ENCODE data around the gene GMPR2. TPM values are rescaled to one million over a fixed set of nuclear protein-coding genes. Genes with fewer than 3 reads are reported as not detected.

Gene GMPR2
- total RNA-seq, 1 donor from 2014 or later, result 35.6 TPM

DNA sequence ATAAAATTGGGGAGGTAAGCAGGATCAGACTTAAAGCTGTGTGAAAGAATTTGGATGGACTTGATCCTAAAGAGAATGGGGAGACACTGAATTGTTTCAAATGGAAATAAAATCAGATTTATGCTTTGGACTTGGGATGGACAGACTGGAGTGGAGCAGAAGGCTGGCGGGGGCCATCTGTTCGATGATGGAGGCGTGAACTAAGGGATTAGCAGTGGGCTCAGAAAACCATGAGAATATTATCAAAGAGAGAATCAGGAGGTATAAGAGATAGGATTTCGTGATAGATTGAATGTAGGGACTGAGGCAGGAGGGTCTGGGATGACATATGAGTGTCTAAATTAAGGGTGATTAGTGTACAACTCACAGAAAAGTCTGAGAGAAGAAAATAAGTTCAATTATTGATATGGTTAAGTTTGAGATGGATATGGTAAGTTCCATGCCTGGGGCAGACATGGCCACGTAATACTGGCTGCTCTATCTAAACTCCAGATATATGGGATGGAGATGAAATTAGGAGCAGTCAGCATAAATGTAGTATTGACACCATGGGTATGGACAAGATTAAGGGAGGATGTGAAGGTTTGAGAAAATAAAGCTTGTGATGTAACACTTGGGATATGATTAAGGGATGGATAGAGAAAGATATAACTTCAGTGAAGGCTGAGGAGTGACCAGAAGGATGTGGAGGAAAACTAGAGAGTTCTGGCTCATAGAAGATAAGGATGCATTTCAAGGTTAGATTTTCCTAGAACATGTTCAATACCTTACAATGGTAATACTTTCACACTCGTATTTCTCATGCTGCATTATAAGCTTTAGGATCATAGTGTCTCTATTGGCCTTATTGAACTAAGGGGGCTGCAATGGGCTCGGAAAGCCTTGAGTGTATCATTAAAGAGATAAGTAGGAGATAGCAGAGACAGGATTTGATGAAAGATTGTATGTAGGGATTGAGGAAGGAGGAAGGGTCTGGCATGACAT, 28.3 kb upstream of the GMPR2 start:
- Histone ChIP-seq H3K27me3 (no peaks in the 10 kb centered on the region), H3K27ac (no peak overlapping the region), H3K4me1 (no peaks in the 10 kb centered on the region), H3K4me3 (no peak overlapping the region), H3K36me3 (peaks cover 4 to 18% of the 10 kb centered on the region in 2 donors), H3K9me3 (no peaks in the 10 kb centered on the region)
- no peak for DNase-seq (ENCODE audit: extremely low spot score in 2 of 2)
- intact Hi-C loops (cut with DNase I), result no loop called here
- TF ChIP-seq POLR2AphosphoS5 (IDR thresholded peaks at IDR 0.05; ENCODE audit: insufficient read depth in 1 of 2, low read depth in 1 of 2), result no peak
- TF ChIP-seq POLR2A (IDR thresholded peaks at IDR 0.05), result no peak
- TF ChIP-seq, protein P1, sequence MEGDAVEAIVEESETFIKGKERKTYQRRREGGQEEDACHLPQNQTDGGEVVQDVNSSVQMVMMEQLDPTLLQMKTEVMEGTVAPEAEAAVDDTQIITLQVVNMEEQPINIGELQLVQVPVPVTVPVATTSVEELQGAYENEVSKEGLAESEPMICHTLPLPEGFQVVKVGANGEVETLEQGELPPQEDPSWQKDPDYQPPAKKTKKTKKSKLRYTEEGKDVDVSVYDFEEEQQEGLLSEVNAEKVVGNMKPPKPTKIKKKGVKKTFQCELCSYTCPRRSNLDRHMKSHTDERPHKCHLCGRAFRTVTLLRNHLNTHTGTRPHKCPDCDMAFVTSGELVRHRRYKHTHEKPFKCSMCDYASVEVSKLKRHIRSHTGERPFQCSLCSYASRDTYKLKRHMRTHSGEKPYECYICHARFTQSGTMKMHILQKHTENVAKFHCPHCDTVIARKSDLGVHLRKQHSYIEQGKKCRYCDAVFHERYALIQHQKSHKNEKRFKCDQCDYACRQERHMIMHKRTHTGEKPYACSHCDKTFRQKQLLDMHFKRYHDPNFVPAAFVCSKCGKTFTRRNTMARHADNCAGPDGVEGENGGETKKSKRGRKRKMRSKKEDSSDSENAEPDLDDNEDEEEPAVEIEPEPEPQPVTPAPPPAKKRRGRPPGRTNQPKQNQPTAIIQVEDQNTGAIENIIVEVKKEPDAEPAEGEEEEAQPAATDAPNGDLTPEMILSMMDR (IDR thresholded peaks at IDR 0.05), result no peak

DNA sequence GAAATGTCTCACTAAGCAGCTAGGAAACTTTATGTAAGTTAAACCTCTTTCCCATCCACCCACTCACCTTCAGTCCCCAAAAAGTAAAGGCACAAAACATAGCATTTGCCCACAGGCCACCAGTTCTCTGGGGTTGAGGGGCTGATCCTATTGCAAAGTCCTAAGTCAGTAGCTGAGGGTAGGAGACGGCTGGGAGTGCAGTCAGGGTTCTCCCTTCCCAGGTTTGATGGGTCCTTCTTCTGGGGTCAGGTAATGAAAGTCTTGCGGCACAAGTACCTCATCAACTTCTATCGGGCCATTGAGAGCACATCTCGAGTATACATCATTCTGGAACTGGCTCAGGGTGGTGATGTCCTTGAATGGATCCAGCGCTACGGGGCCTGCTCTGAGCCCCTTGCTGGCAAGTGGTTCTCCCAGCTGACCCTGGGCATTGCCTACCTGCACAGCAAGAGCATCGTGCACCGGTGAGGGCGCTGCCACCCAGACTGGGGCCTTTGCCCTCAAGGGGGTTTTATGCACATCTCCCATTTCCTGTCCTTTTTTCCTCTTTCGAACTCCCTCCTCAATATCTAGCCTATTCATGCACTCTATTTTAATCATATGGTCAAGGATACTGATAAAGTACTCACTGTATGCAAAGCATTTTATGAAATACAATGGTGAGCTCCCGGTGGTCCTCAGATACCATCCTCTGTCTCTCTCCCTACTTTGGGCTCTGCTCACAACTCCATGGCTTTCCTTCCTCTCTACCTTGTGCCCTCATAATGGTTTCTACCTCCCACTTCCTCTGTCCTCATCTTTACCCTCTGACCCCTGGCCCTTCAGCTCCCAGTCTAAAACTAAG, 26.2 kb upstream of the GMPR2 start:
- intact Hi-C loops (cut with DNase I), result no loop called here

GRCh38 chr14:24207104-24207551, 25.6 kb upstream of the GMPR2 start:
- H3K4me3 ChIP-seq, result no peak overlapping the region
- no peak for TF ChIP-seq POLR2A (IDR thresholded peaks at IDR 0.05)
- TF ChIP-seq POLR2AphosphoS5 (IDR thresholded peaks at IDR 0.05; ENCODE audit: insufficient read depth in 1 of 2, low read depth in 1 of 2), result no peak
- TF ChIP-seq, protein P1 (IDR thresholded peaks at IDR 0.05), result no peak
- no peak overlapping the region for H3K27ac ChIP-seq
- DNase-seq (ENCODE audit: extremely low spot score in 2 of 2), result no peak
- peaks cover 4 to 26% of the 10 kb centered on the region in 2 donors for H3K36me3 ChIP-seq
- no peaks in the 10 kb centered on the region for H3K27me3 ChIP-seq
- intact Hi-C loops (cut with DNase I), result no loop called here
- peaks cover 17% of the 10 kb centered on the region for H3K4me1 ChIP-seq
- H3K9me3 ChIP-seq, result no peaks in the 10 kb centered on the region

More for the DNA sequence above, 26.2 kb upstream of the GMPR2 start:
- Histone ChIP-seq H3K27ac (no peak overlapping the region), H3K27me3 (no peaks in the 10 kb centered on the region), H3K36me3 (peaks cover 4 to 28% of the 10 kb centered on the region in 2 donors), H3K9me3 (no peaks in the 10 kb centered on the region), H3K4me1 (peaks cover 10% of the 10 kb centered on the region), H3K4me3 (no peak overlapping the region)
- DNase-seq (ENCODE audit: extremely low spot score in 2 of 2), result no peak
- TF ChIP-seq, protein P1 (IDR thresholded peaks at IDR 0.05), result no peak
- TF ChIP-seq POLR2A (IDR thresholded peaks at IDR 0.05) (no peak), POLR2AphosphoS5 (IDR thresholded peaks at IDR 0.05; ENCODE audit: insufficient read depth in 1 of 2, low read depth in 1 of 2) (no peak)

DNA sequence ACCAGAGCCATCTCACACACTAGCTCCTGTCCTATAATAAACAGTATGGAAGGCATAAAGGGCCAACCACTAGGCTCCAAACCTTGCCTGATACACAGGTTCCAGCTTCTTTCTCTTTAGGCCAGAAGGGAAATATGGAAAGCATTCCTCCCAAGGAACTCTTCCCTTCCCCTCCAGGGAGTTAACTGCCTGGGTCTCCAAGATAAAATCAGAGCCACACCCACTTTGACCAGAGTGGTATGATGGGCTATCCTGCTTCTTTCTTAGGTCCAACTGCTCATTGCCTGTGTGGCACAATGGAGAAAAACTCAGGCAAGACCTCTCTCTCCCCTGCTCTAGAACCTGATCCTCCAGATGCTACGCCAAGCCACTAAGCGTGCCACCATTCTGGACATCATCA, 25.1 kb upstream of the GMPR2 start:
- no peaks in the 10 kb centered on the region for H3K27me3 ChIP-seq
- H3K9me3 ChIP-seq, result no peaks in the 10 kb centered on the region
- intact Hi-C loops (cut with DNase I), result no loop called here
- H3K27ac ChIP-seq, result no peak overlapping the region
- TF ChIP-seq POLR2AphosphoS5 (IDR thresholded peaks at IDR 0.05; ENCODE audit: insufficient read depth in 1 of 2, low read depth in 1 of 2), result no peak
- TF ChIP-seq, protein P1 (IDR thresholded peaks at IDR 0.05), result no peak
- TF ChIP-seq POLR2A (IDR thresholded peaks at IDR 0.05), result no peak
- H3K4me1 ChIP-seq, result peaks cover 20% of the 10 kb centered on the region
- peaks cover 4 to 26% of the 10 kb centered on the region in 2 donors for H3K36me3 ChIP-seq
- no peak for DNase-seq (ENCODE audit: extremely low spot score in 2 of 2)
- H3K4me3 ChIP-seq, result no peak overlapping the region
